T47D (cell line): Measurements from ENCODE around the gene SAC3D1.

ENCODE experiments used
- DNase-seq, 2 experiments: peaks; one replicate each; pipeline versions ENCODE4 v3.0.0 to v3.0.0-alpha.2; 2011 to 2012; ENCODE audit warnings: low read depth in 1 of 2, low spot score in 1 of 2
- JUND ChIP-seq: IDR thresholded peaks from 2 replicates; pipeline ENCODE4 v1.6.1; 2012; ENCODE audit warnings: low read depth
- in situ Hi-C: cut with HindIII; loops from 2 replicates; pipeline ENCODE4 v1.10.0; 2016; ENCODE audit warnings: low sequenced_read_pairs, low pct_unique_long_range_greater_than_20kb

SAC3D1 gene

DNA sequence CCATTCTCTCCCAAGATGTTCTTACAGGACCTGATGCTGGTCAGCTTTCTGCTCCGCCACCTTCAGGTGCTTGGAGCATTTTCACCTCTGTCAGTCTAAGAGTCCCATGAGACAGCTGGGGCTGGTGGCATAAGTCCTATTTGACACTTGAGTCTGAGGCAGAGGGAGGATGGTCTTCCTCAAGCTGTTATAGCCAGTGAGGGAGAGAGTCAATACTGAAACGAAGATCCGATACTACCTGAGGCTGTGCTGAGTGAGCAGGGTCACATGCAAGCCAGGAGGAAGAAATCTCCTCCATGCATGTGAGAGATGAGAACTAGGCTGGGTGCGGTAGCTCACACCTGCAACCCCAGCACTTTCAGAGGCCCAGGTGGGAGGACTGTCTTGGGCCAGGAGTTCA, 48.6 kb downstream of the SAC3D1 start:
- no peak for TF ChIP-seq JUND
- DNase-seq: no peak
- in situ Hi-C loops: no loop called here

DNA sequence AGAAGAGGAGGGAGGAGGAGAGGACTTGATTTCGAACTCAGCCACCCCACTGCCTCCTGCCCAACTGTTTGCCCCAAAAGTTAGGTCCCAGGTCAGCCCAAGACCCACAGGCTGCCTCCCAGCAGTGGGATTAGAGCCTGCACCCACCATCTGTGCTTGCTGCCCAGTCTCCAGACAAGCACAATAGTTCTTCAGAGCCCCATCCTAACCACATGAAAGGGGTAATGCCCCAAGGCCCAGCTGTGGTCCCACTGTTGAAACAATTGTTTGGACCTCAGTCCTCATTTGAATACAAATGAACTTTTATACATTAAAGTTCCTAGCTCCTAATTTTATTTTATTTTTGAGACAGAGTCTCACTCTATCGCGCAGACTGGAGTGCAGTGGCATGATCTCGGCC, 49.6 kb downstream of the SAC3D1 start:
- no peak for TF ChIP-seq JUND
- DNase-seq: no peak
- in situ Hi-C loops: no loop called here
